ENCODE measurements around the gene RIN1. TPM values are rescaled to one million over a fixed set of nuclear protein-coding genes. Genes with fewer than 3 reads are reported as not detected.

Gene RIN1
- polyA plus RNA-seq, 1 of the 3 experiments (the other 2 are of a cell fraction), result 16.9 TPM

GRCh38 chr11:66293352-66293751 lies 42.9 kb downstream of the RIN1 start:
- WGBS (ENCODE audit: low lambda C conversion rate), result 88% methylated on average over 3 of the region's 4 CpGs
- Histone ChIP-seq H3K27ac (ENCODE audit: low read depth in 2 of 2, low read length in 1 of 2) (no peak overlapping the region), H3K9me3 (no peaks in the 10 kb centered on the region), H3F3A (replicated peaks; ENCODE audit: insufficient read depth) (peaks cover 9% of the 10 kb centered on the region), H3K4me1 (ENCODE audit: control insufficient read depth in 1 of 2, insufficient read depth in 2 of 2, low read depth in 1 of 2, low read length in 1 of 2) (peaks cover 7 to 19% of the 10 kb centered on the region in 2 experiments; a peak in 2 of 4 replicates), H3K9me2 (no peaks in the 10 kb centered on the region), H3K79me2 (ENCODE audit: insufficient read depth) (peaks cover 4% of the 10 kb centered on the region; the same call in 1 of the 2 replicates), H3K9ac (no peak overlapping the region), H4K20me1 (ENCODE audit: insufficient read depth) (no peaks in the 10 kb centered on the region), H3K36me3 (replicated peaks in 1 of 2; ENCODE audit: control insufficient read depth in 1 of 2, insufficient read depth in 2 of 2, low read length in 1 of 2) (no peaks in the 10 kb centered on the region), H3K4me3 (ENCODE audit: low read depth in 2 of 2, low read length in 1 of 2) (no peak overlapping the region), H3K27me3 (ENCODE audit: insufficient read depth) (no peaks in the 10 kb centered on the region), H3K4me2 (no peak overlapping the region), H2AFZ (ENCODE audit: low read depth) (no peak overlapping the region)
- ChIA-PET POLR2A (no interaction called here), CTCF (interaction anchor here (2.3 kb wide), 1 partner anchor 18 kb away, joined by 11 read pairs; no protein-coding TSS in a partner anchor)
- TF ChIP-seq NFIC (IDR thresholded peaks at IDR 0.05; ENCODE audit: borderline replicate concordance), result no peak
- TF ChIP-seq REST (IDR thresholded peaks at IDR 0.05; ENCODE audit: low read depth, low read length), result no peak
- TF ChIP-seq JUND (IDR thresholded peaks at IDR 0.05), result no peak
- no peak for TF ChIP-seq FOXJ3 (CRISPR knock-in tag; IDR thresholded peaks at IDR 0.05)
- TF ChIP-seq SIN3A (IDR thresholded peaks at IDR 0.05; ENCODE audit: borderline replicate concordance, low read depth, low read length), result no peak
- TF ChIP-seq RXRA (IDR thresholded peaks at IDR 0.05; ENCODE audit: borderline replicate concordance, low read depth), result no peak
- no peak for TF ChIP-seq EP300 (IDR thresholded peaks at IDR 0.05; ENCODE audit: borderline replicate concordance in 1 of 2, low read depth in 1 of 2, low read length in 1 of 2)
- TF ChIP-seq CHD2 (IDR thresholded peaks at IDR 0.05; ENCODE audit: low read length, partially characterized antibody), result no peak
- no peak for TF ChIP-seq ELF1 (IDR thresholded peaks at IDR 0.05)
- no peak for TF ChIP-seq USF2 (IDR thresholded peaks at IDR 0.05; ENCODE audit: borderline replicate concordance, low read depth, low read length)
- TF ChIP-seq USF1 (IDR thresholded peaks at IDR 0.05; ENCODE audit: borderline replicate concordance, low read depth), result no peak
- no peak for TF ChIP-seq MXI1 (IDR thresholded peaks at IDR 0.05; ENCODE audit: low read depth, low read length)
- no peak for TF ChIP-seq GATA2 (CRISPR knock-in tag; IDR thresholded peaks at IDR 0.05)
- TF ChIP-seq RAD21 (IDR thresholded peaks at IDR 0.05; ENCODE audit: low read length), result no peak
- TF ChIP-seq FOXM1 (IDR thresholded peaks at IDR 0.05; ENCODE audit: low read depth), result no peak
- no peak for TF ChIP-seq FOSL2 (IDR thresholded peaks at IDR 0.05; ENCODE audit: borderline replicate concordance, low read depth)
- no peak for DNase-seq

Measured in SK-N-SH (cell line).